Esophagus squamous epithelium (tissue), 5 donors: ENCODE data around the gene PTGES. TPM values are rescaled to one million over a fixed set of nuclear protein-coding genes. Genes with fewer than 3 reads are reported as not detected.
A peak's percentile ranks its signal among the peaks of the same experiment; 100 is the strongest.

ENCODE experiments used
- DNase-seq: peaks from one replicate; lab custom pipeline; 2025; lab: John Stamatoyannopoulos, UW
- H3K27ac ChIP-seq, 4 donors: fragments of 200-600 bp; sonication (generic); one replicate each; pipeline ENCODE4 v1.5.1; 2016 to 2019; ENCODE audit warnings: mild to moderate bottlenecking in 1 of 4
- H3K27me3 ChIP-seq, 4 donors: fragments of 200-600 bp; sonication (generic); 1 replicate in 3 of 4; 2 replicates in 1 of 4; pipeline versions ENCODE4 v1.5.1 to v1.6.0; 2017 to 2021; ENCODE audit warnings: antibody characterized with exemption in 1 of 4
- H3K36me3 ChIP-seq, 3 donors: fragments of 200-600 bp; sonication (generic); one replicate each; pipeline ENCODE4 v1.5.1; 2016 to 2019
- H3K4me1 ChIP-seq, 3 donors: fragments of 200-600 bp; sonication (generic); one replicate each; pipeline ENCODE4 v1.5.1; 2017 to 2019
- H3K4me3 ChIP-seq, 4 donors: fragments of 200-600 bp; sonication (generic); 1 replicate in 3 of 4; 2 replicates in 1 of 4; pipeline ENCODE4 v1.5.1; 2016 to 2019; ENCODE audit warnings: mild to moderate bottlenecking in 2 of 4, moderate library complexity in 1 of 4
- H3K9me3 ChIP-seq, 3 donors: fragments of 200-600 bp; sonication (generic); one replicate each; pipeline ENCODE4 v1.5.1; 2016 to 2019
- CTCF ChIP-seq, 6 experiments: fragments of 450-650 bp in 4 of 6; fragments of 200-600 bp in 2 of 6; sonication (generic) in 2 of 6; IDR thresholded peaks; one replicate each; pipeline ENCODE4 v1.5.1; 2016 to 2019; ENCODE audit warnings: antibody characterized with exemption in 6 of 6, mild to moderate bottlenecking in 4 of 6, moderate library complexity in 4 of 6
- POLR2A ChIP-seq, 4 donors: fragments of 450-650 bp; IDR thresholded peaks; one replicate each; pipeline ENCODE4 v1.6.1; 2017; ENCODE audit warnings: antibody characterized with exemption in 4 of 4, mild to moderate bottlenecking in 4 of 4, moderate library complexity in 3 of 4
- WGBS, 2 donors: methylation state at CpG; one replicate each; pipeline ENCODE4 v1.1.5; 2018; 5-methylcytosine and 5-hydroxymethylcytosine counted together
- intact Hi-C: fragments of 100-400 bp; cut with DNase I; formaldehyde crosslinking; loops from one replicate; pipeline ENCODE4 v1.15.0; 2022
- total RNA-seq, 4 donors: library from RNA; depleted of rRNA; stranded (reverse); fragments of >200 nt; gene quantifications; one replicate each; pipeline ENCODE4 v1.1.0, GENCODE V29; 2016
- donor health status: DM: yes; HTN: yes; CAD: no.

PTGES gene
- total RNA-seq, 4 donors from 2014 or later = 5.6 to 31.2 (median 14.9) TPM

- Histone ChIP-seq H3K36me3 (no peaks in the 10 kb centered on the region), H3K9me3 (no peaks in the 10 kb centered on the region), H3K4me3 (no peak overlapping the region), H3K27ac (peak overlapping the region in 1 of 4 donors; percentile 28), H3K27me3 (peaks cover 0 to 5% (median 0%) of the 10 kb centered on the region in 4 donors), H3K4me1 (peaks cover 15 to 34% (median 32%) of the 10 kb centered on the region in 3 donors)
- 40 to 69% methylated on average over 6 to 8 of the region's 9 CpGs for WGBS, 2 donors
- intact Hi-C loops = no loop called here
- TF ChIP-seq POLR2A (IDR thresholded peaks at IDR 0.05) = no peak
- TF ChIP-seq CTCF (IDR thresholded peaks at IDR 0.05) = no peak
- DNase-seq = no peak
Measured at GRCh38 chr9:129757045-129757444, 4.2 kb upstream of the PTGES start.

- H3K27me3 ChIP-seq = peaks cover 0 to 5% (median 0%) of the 10 kb centered on the region in 4 donors
- no peak for DNase-seq
- intact Hi-C loops = no loop called here
- TF ChIP-seq POLR2A (IDR thresholded peaks at IDR 0.05) (no peak), CTCF (IDR thresholded peaks at IDR 0.05) (no peak)
- WGBS, 2 donors = 88 to 91% methylated on average over 4 to 6 of the region's 6 CpGs
- H3K9me3 ChIP-seq = no peaks in the 10 kb centered on the region
- no peak overlapping the region for H3K27ac ChIP-seq
- no peak overlapping the region for H3K4me3 ChIP-seq
- peaks cover 24 to 35% (median 30%) of the 10 kb centered on the region in 3 donors for H3K4me1 ChIP-seq
- no peaks in the 10 kb centered on the region for H3K36me3 ChIP-seq
Measured at GRCh38 chr9:129756191-129756590, 3.3 kb upstream of the PTGES start.

- Histone ChIP-seq H3K9me3 (no peaks in the 10 kb centered on the region), H3K4me3 (no peak overlapping the region), H3K4me1 (peaks cover 24 to 45% (median 29%) of the 10 kb centered on the region in 3 donors), H3K27ac (no peak overlapping the region), H3K36me3 (no peaks in the 10 kb centered on the region), H3K27me3 (peaks cover 0 to 5% (median 0%) of the 10 kb centered on the region in 4 donors)
- intact Hi-C loops = no loop called here
- TF ChIP-seq POLR2A (IDR thresholded peaks at IDR 0.05) (no peak), CTCF (IDR thresholded peaks at IDR 0.05) (no peak)
- DNase-seq = no peak
- 60 to 79% methylated on average over 4 to 5 of the region's 5 CpGs for WGBS, 2 donors
Measured at GRCh38 chr9:129755151-129755550, 2.3 kb upstream of the PTGES start.

- 19 to 37% methylated on average over 13 to 14 of the region's 31 CpGs for WGBS, 2 donors
- H3K4me3 ChIP-seq = peak overlapping the region; percentile 14 to 65 (median 44)
- H3K27ac ChIP-seq = peak overlapping the region; percentile 50 to 88 (median 69)
- DNase-seq = no peak
- peaks cover 0 to 10% (median 0%) of the 10 kb centered on the region in 3 donors for H3K36me3 ChIP-seq
- peaks cover 0 to 5% (median 0%) of the 10 kb centered on the region in 4 donors for H3K27me3 ChIP-seq
- intact Hi-C loops = no loop called here
- H3K9me3 ChIP-seq = no peaks in the 10 kb centered on the region
- H3K4me1 ChIP-seq = peaks cover 22 to 47% (median 23%) of the 10 kb centered on the region in 3 donors
- TF ChIP-seq POLR2A (IDR thresholded peaks at IDR 0.05) (no peak), CTCF (IDR thresholded peaks at IDR 0.05) (peak in 1 of 6 experiments; percentile 7)
Measured at GRCh38 chr9:129751841-129752801, 721 bp downstream of the PTGES start.
